Measurements from ENCODE around the gene TTC19. TPM values are rescaled to one million over a fixed set of nuclear protein-coding genes. Genes with fewer than 3 reads are reported as not detected.
"Not testable (repeated sequence)": the region's sequence is repeated elsewhere in the genome, so short reads cannot be mapped to it uniquely, and the experiment has no call there.

The TTC19 gene
- total RNA-seq, 2 donors from 2014 or later = 46.9 to 49.0 TPM

DNA sequence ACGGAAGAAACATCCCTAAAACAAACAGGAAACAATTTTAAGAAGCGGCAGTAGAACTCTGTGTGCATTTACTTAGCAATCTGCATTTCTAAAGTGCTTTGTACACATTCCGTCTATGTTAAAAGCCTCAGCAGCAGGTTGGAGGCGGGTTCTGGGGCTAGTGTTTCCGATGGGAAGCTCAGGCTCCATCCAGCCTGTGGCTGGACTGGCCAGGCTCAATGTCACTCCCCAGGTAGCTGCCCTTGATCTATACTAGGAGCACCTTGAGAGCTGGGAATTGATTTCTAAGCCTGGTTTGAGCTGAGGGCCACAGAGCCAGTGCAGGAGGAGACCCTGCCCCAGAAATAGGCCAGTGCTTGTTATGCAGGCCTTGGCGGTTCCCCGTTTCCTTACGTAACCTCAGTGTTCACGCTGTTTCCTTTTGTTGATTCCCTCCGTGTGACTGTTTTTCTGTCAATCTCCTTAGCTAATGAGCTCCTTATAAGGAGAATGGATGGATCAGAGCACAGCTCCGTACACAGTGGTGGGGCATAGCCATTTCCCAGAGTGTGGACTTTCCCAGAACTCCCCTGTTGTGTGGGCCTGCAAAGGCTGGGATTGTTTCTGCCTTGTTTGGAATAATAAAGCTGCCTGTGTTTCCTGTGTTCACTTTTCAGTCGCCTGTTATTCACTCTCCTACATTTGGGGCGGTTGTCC is 33.3 kb upstream of the TTC19 start:
- peaks cover 5% of the 10 kb centered on the region for H3K36me3 Mint-ChIP-seq (ENCODE audit: low read depth)
- no peaks in the 10 kb centered on the region for H3K9me3 ChIP-seq (ENCODE audit: control insufficient read depth, low read length, poor library complexity, severe bottlenecking)
- peaks cover 8% of the 10 kb centered on the region for H3K4me1 Mint-ChIP-seq
- peaks cover 46% of the 10 kb centered on the region for H3K27me3 Mint-ChIP-seq
- no peak overlapping the region for H3K27ac Mint-ChIP-seq
- ATAC-seq (no peak), DNase-seq (no peak)
- peak overlapping the region; percentile 31 for H3K4me3 Mint-ChIP-seq

DNA sequence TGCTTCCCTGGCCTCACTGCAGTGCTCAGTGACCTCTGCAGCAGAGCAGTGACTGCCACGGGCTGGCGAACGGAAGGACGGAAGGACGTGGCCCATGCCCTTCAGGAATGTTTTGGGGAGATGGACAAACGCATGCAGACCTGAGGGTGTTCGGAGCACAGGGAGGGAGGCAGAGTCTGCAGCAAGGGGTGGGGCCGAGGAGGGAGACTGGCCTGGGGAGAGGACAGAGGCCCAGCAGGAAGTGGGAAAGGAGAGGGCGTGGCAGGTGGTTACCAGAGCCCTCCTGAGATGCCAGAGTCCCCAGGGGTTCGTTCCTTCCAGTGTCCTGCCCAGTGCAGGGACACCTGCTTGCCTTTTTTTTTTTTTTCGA is 32.8 kb upstream of the TTC19 start:
- H3K4me3 Mint-ChIP-seq = peak overlapping the region; percentile 31
- no peak overlapping the region for H3K27ac Mint-ChIP-seq
- DNase-seq (no peak), ATAC-seq (no peak)
- H3K4me1 Mint-ChIP-seq = peaks cover 8% of the 10 kb centered on the region
- peaks cover 46% of the 10 kb centered on the region for H3K27me3 Mint-ChIP-seq
- H3K36me3 Mint-ChIP-seq (ENCODE audit: low read depth) = peaks cover 5% of the 10 kb centered on the region
- H3K9me3 ChIP-seq (ENCODE audit: control insufficient read depth, low read length, poor library complexity, severe bottlenecking) = no peaks in the 10 kb centered on the region

DNA sequence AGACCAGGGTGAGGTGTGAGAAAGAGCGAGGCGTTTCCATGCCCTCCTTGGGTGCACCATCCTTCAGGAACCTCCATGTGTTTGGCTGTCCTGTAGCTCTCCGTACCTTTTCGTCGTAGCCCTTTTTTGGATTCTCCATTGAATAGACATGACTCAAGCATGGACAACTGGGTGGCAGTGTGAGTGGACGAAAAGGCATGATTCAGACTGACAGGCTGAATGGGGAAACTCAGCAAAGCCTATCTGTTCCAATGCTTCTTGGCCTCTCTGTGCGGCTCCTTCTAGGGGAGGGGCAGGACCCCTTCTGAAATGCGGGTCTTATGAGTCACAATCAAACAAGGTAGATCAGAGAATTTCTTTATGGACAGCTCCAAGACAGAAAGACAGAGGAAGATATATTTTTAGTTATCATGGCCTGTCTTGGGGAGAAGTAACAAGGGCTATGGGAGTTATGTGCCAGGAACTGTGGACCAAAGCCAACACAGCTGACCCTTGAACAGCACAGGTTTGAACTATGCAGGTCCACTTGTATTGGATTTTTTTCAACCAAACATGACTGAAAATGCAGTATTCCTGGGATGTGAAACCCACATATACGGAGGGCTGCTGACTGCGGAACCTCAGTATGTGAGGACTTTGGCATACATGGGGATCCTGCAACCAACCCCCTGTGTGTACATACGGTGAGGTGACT is 31.8 kb upstream of the TTC19 start:
- H3K27ac Mint-ChIP-seq = peak overlapping the region; percentile 4
- H3K36me3 Mint-ChIP-seq (ENCODE audit: low read depth) = peaks cover 5% of the 10 kb centered on the region
- DNase-seq = no peak
- no peaks in the 10 kb centered on the region for H3K9me3 ChIP-seq (ENCODE audit: control insufficient read depth, low read length, poor library complexity, severe bottlenecking)
- no peak overlapping the region for H3K4me3 Mint-ChIP-seq
- no peak for ATAC-seq
- peaks cover 8% of the 10 kb centered on the region for H3K4me1 Mint-ChIP-seq
- H3K27me3 Mint-ChIP-seq = peaks cover 46% of the 10 kb centered on the region

DNA sequence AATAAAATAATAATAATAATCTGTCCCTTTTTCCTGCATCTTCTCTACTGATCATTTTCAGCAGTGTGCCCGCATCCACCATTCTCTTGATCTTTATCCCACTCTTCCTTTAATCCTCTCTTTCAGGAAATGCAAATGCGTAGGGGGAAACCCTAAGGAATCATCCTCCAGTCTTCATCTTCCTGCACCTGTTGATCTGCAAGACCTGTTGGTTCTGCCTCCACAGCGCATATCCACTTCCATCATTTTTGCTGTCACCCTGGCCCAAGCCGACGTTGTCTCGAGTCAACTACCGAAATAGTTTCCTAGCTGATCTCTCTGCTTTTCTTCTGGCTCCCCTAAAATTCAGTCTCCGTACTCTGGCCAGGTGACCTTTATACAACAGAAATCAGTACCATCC is 30.2 kb upstream of the TTC19 start:
- no peaks in the 10 kb centered on the region for H3K9me3 ChIP-seq (ENCODE audit: control insufficient read depth, low read length, poor library complexity, severe bottlenecking)
- ATAC-seq = no peak
- Mint-ChIP-seq H3K4me1 (peaks cover 13% of the 10 kb centered on the region), H3K36me3 (ENCODE audit: low read depth) (peaks cover 5% of the 10 kb centered on the region), H3K4me3 (no peak overlapping the region), H3K27ac (no peak overlapping the region), H3K27me3 (peaks cover 46% of the 10 kb centered on the region)
- no peak for DNase-seq

DNA sequence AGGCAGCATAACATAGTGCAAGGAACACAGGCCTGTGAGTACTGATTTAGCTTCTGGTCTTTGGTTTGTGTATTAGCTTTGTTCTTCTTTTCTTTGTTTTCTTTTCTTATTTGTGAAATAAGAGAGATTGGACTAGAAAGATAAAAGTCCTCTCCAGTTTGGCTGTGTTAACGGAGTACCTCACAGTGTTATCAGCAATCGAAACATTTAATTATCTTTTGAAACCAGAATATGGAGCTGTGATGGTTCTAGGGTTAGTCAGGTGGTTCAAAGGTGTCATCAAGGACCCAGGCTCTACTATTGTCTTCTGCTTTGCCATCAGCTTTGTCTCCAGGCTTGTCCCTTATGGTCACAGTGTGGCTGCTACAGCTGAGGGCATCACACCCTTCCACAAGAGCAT is 29.1 kb upstream of the TTC19 start:
- H3K27ac Mint-ChIP-seq = no peak overlapping the region
- peaks cover 11% of the 10 kb centered on the region for H3K4me1 Mint-ChIP-seq
- DNase-seq (no peak), ATAC-seq (no peak)
- peaks cover 41% of the 10 kb centered on the region for H3K27me3 Mint-ChIP-seq
- H3K4me3 Mint-ChIP-seq = no peak overlapping the region
- no peaks in the 10 kb centered on the region for H3K9me3 ChIP-seq (ENCODE audit: control insufficient read depth, low read length, poor library complexity, severe bottlenecking)
- H3K36me3 Mint-ChIP-seq (ENCODE audit: low read depth) = peaks cover 5% of the 10 kb centered on the region

DNA sequence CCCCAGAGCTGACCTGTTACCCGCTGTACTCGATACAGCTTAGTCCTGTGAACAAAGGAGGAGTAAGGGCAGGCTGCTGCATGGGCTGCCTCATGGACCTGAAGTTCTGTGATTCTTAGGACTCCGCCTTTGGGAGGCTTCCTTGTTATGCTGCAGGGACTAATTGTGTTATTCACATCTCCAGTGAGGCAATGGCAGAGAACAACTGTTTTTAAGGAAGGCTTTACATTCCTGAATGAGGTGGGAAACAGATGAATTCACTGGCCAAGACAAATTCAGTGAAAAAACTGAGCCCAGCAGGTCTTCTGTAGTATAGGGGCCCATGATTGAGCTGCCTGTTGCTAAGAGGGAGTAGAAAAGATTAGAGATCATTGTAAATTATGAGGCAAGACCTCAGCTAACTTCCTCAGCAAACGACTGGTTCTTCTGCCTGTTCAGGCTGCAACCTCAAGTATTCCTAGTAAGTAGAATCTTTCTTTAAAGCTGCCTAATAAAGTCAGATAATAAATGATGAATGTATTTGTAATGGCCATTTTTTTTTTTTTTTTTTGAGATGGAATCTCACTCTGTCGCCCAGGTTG is 28.4 kb upstream of the TTC19 start:
- no peak for ATAC-seq
- H3K27me3 Mint-ChIP-seq = peaks cover 34% of the 10 kb centered on the region
- peaks cover 5% of the 10 kb centered on the region for H3K36me3 Mint-ChIP-seq (ENCODE audit: low read depth)
- no peak overlapping the region for H3K4me3 Mint-ChIP-seq
- no peak for DNase-seq
- peaks cover 9% of the 10 kb centered on the region for H3K4me1 Mint-ChIP-seq
- no peak overlapping the region for H3K27ac Mint-ChIP-seq
- no peaks in the 10 kb centered on the region for H3K9me3 ChIP-seq (ENCODE audit: control insufficient read depth, low read length, poor library complexity, severe bottlenecking)

DNA sequence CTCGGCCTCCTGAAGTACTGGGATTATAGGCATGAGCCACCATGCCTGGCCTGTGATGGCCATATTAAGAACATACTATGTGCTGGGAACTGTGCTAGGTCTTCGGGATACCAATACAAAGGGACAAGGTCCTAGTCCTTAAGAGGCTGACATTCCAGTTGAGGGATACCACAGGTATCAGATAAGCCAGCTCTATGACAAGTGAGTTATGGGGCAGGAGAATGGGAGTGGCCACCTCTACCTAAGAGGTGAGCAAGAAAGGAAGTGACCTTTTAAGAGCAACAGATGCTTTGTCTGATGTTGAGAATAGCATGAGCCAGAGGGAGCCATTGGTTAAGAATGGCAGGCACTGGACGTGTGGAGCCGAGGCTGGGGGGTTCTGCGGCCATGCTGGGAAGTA is 27.7 kb upstream of the TTC19 start:
- no peak for ATAC-seq

DNA sequence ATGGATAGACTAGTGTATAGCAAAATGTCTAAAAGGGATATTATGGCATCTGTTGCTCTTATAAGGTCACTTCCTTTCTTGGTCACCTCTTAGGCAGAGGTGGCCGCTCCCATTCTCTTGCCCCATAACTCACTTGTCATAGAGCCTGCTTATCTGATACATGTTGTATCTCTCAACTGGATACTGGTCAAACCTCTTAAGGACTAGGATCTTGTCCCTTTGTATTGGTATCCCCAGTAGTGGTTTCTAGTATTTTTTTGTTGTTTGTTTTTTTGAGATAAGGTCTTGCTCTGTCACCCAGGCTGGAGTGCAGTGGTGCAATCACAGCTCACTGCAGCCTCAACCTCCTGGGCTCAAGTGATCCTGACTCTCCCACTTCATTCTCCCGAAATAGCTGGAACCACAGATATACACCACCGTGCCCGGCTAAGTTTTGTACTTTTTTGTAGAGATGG is 27.1 kb upstream of the TTC19 start:
- H3K4me1 Mint-ChIP-seq = peaks cover 9% of the 10 kb centered on the region
- no peak overlapping the region for H3K27ac Mint-ChIP-seq
- no peak overlapping the region for H3K4me3 Mint-ChIP-seq
- H3K36me3 Mint-ChIP-seq (ENCODE audit: low read depth) = peaks cover 12% of the 10 kb centered on the region
- peaks cover 27% of the 10 kb centered on the region for H3K27me3 Mint-ChIP-seq
- no peak for ATAC-seq
- no peaks in the 10 kb centered on the region for H3K9me3 ChIP-seq (ENCODE audit: control insufficient read depth, low read length, poor library complexity, severe bottlenecking)
- DNase-seq = no peak

More for the DNA sequence above, 27.7 kb upstream of the TTC19 start:
- peaks cover 8% of the 10 kb centered on the region for H3K4me1 Mint-ChIP-seq
- peaks cover 28% of the 10 kb centered on the region for H3K27me3 Mint-ChIP-seq
- H3K36me3 Mint-ChIP-seq (ENCODE audit: low read depth) = peaks cover 8% of the 10 kb centered on the region
- no peak for DNase-seq
- H3K27ac Mint-ChIP-seq = no peak overlapping the region
- H3K4me3 Mint-ChIP-seq = peak overlapping the region; percentile 21
- no peaks in the 10 kb centered on the region for H3K9me3 ChIP-seq (ENCODE audit: control insufficient read depth, low read length, poor library complexity, severe bottlenecking)

DNA sequence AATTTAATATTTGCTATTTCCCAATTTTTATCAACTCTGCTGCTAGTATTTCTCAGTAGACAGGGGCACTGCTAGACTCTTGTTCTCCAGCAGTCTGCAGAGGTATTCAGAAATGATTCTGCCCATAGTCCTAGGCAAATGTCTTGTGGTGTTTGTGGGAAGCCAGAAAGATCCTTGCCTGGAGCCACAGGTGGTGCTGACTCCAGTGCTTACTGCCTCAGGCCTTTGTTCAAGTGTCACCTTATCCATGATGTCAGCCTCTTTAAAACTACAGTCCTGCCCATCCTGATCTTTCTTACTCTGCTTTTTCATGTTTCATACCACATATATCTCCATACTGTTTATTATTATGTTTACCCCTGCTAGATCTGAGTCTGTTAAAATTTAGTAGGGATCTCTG is 26.6 kb upstream of the TTC19 start:
- Mint-ChIP-seq H3K27ac (no peak overlapping the region), H3K36me3 (ENCODE audit: low read depth) (peaks cover 12% of the 10 kb centered on the region), H3K4me3 (no peak overlapping the region), H3K27me3 (peaks cover 22% of the 10 kb centered on the region), H3K4me1 (peaks cover 11% of the 10 kb centered on the region)
- ATAC-seq = no peak
- H3K9me3 ChIP-seq (ENCODE audit: control insufficient read depth, low read length, poor library complexity, severe bottlenecking) = no peaks in the 10 kb centered on the region
- DNase-seq = no peak

DNA sequence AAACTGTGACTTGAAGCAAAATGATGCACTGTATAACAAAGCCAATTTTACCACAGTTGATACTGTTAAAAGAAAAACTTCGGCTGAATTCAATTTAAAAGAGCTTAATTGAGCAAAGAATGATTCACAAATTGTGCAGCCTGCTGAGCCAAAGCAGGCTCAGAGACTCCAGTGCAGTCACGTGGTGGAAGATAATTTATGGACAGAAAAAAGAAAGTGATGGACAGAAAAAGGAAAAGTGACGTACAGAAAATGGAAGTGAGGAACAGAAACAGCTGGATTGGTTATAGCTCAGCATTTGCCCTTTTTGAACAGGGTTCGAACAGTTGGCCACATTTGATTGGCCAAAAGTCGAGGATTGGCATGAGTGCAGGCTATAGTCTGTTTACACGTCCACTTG is 25.8 kb upstream of the TTC19 start:
- H3K27ac Mint-ChIP-seq = no peak overlapping the region
- ATAC-seq (no peak), DNase-seq (no peak)
- H3K4me3 Mint-ChIP-seq = no peak overlapping the region
- H3K9me3 ChIP-seq (ENCODE audit: control insufficient read depth, low read length, poor library complexity, severe bottlenecking) = no peaks in the 10 kb centered on the region
- peaks cover 11% of the 10 kb centered on the region for H3K4me1 Mint-ChIP-seq
- peaks cover 17% of the 10 kb centered on the region for H3K27me3 Mint-ChIP-seq
- H3K36me3 Mint-ChIP-seq (ENCODE audit: low read depth) = peaks cover 13% of the 10 kb centered on the region

DNA sequence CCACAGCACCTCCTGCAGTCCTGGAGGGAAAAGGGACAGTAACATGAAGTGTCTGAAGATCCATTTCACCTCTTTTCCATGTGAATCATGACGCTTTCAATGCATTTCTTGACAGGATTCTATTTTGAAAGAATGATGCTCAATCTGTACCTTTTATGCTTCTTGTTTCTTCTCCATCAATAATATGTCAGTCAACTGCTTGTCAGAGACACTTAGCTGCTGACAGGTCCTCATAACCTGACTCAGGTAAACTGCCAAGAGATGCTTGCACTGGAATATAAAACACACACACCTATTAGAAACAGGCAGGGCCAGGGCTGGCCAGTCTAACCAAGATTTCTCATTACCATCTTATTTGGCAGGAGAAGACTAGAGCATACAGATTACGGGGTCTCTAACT is 21.7 kb upstream of the TTC19 start:
- no peak for ATAC-seq
- Mint-ChIP-seq H3K4me3 (no peak overlapping the region), H3K4me1 (peaks cover 9% of the 10 kb centered on the region), H3K27me3 (no peaks in the 10 kb centered on the region), H3K36me3 (ENCODE audit: low read depth) (peaks cover 14% of the 10 kb centered on the region), H3K27ac (no peak overlapping the region)
- no peaks in the 10 kb centered on the region for H3K9me3 ChIP-seq (ENCODE audit: control insufficient read depth, low read length, poor library complexity, severe bottlenecking)
- DNase-seq = no peak

DNA sequence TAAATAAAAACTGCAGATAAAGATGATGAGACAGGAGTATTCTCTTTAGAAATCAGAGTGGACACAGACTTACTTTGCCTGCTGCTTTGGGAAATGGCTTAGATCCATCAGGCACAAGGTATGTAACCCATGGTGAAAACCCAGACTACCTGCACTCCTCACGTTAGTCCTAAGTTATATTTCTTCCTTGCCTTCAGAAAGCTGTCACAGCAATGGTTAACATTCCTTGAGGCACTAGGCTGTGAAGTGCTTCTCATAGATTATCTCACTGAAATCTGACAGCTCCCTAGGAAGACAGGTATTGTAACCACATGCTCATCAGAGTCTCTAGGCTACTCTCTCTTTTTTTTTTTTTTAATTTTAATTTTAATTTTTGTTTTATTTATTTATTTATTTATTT is 21.0 kb upstream of the TTC19 start:
- Mint-ChIP-seq H3K27me3 (no peaks in the 10 kb centered on the region), H3K4me3 (no peak overlapping the region), H3K27ac (no peak overlapping the region), H3K4me1 (peaks cover 9% of the 10 kb centered on the region), H3K36me3 (ENCODE audit: low read depth) (peaks cover 14% of the 10 kb centered on the region)
- DNase-seq = no peak
- ATAC-seq = no peak
- no peaks in the 10 kb centered on the region for H3K9me3 ChIP-seq (ENCODE audit: control insufficient read depth, low read length, poor library complexity, severe bottlenecking)

DNA sequence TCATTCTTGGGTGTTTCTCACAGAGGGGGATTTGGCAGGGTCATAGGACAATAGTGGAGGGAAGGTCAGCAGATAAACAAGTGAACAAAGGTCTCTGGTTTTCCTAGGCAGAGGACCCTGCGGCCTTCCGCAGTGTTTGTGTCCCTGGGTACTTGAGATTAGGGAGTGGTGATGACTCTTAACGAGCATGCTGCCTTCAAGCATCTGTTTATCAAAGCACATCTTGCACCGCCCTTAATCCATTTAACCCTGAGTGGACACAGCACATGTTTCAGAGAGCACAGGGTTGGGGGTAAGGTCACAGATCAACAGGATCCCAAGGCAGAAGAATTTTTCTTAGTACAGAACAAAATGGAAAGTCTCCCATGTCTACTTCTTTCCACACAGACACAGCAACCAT is 20.6 kb upstream of the TTC19 start:
- ATAC-seq; H3K27me3 Mint-ChIP-seq; H3K9me3 ChIP-seq (ENCODE audit: control insufficient read depth, low read length, poor library complexity, severe bottlenecking); H3K4me3 Mint-ChIP-seq; DNase-seq; H3K4me1 Mint-ChIP-seq; H3K27ac Mint-ChIP-seq: not testable (repeated sequence)
- H3K36me3 Mint-ChIP-seq (ENCODE audit: low read depth) = peaks cover 14% of the 10 kb centered on the region

All from T-helper 17 cell (primary cell).